NCI-H510A treated with DMSO at 0.1 percent for 48 hours (cell line): ENCODE data around the gene ZNF655.

ENCODE experiments used
- DNase-seq: peaks from one replicate; lab custom pipeline; 2025; lab: John Stamatoyannopoulos, UW

ZNF655 gene

DNA sequence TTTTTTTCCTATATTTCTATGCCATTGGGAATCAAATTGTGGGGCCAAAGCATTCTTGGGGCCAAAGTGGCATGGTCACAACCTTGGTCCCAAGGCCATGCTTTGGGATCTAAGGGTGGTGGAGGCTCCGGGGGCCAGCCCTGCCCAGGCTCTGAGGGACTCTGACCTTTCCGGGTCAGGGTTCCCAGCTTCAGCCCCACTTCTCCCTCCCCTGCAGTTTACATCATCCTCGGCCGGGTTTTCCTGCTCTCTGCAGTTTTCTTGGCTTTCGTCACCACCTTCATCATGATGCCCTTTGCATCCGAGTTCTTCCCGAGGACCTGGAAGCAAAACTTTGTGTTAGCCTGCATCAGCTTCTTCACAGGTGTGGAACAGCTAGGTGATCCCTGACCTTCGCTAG lies 48.1 kb downstream of the ZNF655 start:
- DNase-seq: no peak

DNA sequence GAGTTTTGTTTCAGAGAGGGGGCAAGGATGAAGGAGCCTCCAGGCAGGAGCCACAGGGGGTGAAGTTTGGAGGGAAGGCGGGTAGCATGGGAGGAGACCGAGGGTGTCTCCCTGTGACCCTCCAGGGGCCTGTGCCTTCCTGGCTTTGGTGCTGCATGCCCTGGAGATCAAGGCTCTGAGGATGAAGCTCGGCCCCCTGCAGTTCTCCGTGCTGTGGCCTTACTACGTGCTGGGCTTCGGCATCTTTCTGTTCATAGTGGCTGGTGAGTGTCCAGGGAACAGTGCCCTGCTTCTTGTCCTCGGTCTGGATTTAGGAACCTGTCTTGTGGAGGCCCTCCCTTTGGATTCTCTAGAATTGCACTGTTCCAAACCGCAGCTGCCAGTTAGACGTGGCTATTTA lies 49.1 kb downstream of the ZNF655 start:
- DNase-seq: no peak

DNA sequence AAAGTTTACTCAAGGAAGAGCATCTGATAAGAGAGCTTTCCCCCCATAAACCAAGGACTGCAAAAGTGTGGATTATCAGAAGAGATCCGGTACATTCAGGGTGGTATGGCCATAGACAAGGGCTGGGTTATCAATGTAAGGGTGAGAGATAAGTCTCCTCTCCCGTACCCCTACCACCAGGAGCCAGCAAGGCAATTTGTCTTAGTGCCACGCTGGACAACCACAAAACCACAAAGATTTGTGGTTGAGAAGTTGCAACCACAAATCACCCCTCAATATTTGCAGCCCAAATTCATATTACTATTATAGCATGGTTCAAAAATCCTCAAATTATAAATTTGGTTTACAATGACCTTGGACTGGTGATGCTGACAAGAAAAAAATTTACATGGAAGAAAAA lies 56.1 kb downstream of the ZNF655 start:
- DNase-seq: no peak

DNA sequence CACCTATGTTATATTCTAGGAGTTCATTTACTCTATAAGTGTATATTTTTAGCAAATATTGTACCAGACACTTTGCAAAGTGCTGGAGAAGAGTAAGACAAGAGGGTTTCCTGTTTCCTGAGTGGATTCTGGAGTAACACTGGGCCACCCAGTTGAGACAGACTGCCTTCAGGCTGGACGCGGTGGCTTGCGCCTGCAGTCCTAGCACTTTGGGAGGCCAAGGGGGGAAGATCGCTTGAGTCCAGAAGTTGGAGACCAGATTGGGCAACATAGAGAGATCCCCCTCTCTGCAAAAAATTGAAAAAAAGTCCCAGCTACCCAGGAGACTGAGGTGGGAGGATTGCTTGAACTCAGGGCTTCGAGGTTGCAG lies 57.5 kb downstream of the ZNF655 start:
- DNase-seq: no peak

DNA sequence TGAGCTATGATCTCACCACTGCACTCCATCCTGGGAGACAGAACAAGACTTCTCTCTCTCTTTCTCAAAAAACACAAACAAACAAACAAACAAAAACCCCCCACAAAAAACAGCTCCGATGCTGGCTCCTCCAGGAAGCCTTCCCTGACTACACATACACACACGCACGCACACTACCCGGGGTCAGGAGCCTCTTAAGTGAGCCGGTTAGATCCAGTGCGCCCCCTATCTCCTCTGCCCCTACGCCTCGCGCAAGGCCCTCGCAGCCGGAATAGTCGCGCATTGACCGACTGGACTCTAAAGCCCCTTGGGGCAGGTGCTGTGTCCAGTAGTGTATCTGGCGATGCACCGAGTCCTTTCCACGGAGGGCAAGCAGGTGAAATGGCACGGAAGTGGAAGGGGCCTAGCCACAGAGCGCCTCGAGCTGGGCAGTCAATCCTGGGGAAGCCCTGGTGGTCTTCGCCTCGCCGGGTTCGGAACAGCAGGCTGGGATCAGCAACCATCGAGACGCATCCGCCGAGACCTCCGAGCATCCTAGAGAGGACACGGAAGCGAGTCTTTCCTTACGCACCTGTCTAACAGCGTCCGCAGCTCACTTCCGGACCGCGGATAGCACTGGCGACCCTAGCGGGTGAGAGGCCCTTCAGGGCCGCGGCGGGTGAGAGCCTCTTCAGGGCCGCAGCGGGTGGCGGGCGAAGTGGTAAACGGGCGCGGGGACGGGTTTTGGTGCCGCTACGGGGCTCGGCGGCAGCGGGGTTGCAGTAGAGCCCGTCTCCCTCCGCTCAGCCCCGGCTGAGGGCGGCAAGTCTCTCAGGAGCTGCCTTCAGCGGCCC lies 58.1 kb downstream of the ZNF655 start, which contains the start of gene ZSCAN25:
Gene ZSCAN25, plus strand, starts transcription at position 588 of the 833 bp plus-strand sequence. CDS start 2,661 bp downstream, outside the sequence.
- DNase-seq: peak; percentile 47

DNA sequence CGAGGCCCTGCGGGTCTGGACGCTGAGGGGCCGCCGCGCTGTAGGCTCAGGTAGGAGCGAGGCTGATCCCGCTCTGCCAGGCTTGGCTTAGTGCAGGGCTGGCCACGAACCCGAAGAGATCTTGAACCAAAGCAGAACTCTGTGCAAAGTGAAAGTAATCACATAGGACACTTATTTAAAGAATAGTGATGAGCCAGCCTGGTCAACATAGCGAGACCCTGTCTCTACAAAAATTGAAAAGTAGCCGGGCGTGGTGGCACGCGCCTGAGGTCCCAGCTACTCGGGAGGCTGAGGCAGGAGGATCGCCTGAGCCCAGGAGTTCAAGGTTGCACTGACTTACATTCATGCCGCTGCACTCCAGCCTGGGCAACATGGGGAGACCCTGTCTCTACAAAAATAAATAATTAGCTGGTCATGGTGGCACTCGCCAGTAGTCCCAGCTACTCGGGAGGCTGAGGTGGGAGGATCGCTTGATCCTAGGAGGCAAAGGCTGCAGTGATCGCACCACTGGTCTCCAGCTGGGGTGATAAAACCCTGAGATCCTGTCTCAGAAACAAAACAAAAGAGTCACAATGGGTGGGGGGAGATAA lies 58.8 kb downstream of the ZNF655 start:
- DNase-seq: no peak

DNA sequence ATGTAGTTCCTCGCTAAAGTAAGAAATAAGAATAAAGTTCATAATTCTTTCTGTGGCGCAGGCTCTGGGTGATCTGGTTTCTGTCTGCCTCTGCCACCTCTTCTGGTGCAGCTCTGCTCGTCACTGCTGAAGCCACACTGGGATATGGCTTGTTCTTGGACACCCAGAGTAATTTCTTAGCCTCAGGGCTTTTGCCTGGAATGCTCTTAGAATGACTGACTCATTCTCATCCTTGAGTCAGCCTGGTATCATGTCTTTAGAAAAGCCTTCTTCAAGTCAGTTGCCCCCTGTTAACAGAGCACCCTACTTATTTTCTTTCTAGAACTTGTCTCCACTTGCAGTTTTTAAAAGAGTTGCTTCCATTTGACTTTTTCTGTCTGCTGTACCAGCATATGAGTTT lies 60.3 kb downstream of the ZNF655 start:
- DNase-seq: no peak

DNA sequence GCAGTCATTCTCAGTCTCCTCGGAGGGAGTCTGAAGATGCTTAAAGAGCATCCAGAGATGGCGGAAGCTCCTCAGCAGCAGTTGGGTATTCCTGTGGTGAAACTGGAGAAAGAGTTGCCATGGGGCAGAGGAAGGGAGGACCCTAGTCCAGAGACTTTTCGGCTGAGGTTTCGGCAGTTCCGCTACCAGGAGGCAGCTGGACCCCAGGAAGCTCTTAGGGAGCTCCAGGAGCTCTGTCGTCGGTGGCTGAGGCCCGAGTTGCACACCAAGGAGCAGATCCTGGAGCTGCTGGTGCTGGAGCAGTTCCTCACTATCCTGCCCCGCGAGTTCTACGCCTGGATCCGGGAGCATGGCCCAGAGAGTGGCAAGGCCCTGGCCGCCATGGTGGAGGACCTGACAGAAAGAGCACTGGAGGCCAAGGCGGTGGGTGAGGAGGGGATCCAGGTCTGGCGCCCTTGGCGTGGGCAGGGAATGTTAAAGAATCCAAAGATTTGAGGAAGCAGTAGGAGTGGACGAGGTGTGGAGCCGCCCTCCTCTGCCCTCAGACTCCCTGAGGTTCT lies 61.2 kb downstream of the ZNF655 start:
- DNase-seq: no peak

DNA sequence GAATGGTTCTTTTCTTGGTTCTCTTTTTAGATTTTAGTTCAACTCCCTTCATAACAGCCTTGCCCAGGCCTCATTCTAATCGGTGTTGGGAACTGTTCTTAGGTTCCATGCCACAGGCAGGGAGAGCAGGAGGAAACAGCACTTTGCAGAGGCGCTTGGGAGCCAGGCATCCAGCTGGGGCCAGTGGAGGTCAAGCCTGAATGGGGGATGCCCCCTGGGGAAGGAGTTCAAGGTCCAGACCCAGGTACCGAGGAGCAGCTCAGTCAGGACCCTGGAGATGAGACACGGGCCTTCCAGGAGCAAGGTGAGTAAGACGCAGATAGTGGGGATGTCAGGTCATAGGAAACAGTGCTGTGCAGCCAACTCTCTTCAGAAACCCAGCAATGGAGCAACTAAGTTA lies 62.8 kb downstream of the ZNF655 start:
- no peak for DNase-seq

DNA sequence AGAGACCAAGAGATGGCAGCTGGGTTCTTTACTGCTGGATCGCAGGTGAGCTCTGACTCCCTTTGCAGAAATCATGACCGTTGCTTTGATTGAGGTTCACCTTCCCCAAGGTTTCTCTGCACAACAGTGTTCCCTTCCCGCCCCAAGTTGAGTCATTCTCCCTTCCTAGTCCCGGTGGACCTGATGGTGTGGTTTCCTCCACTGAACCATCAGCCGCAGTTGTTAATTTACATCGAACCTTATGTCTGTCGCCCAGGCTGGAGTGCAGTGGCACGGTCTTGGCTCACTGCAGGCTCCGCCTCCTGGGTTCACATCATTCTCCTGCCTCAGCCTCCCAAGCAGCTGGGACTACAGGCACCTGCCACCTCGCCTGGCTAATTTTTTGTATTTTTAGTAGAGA lies 64.2 kb downstream of the ZNF655 start:
- DNase-seq: no peak

DNA sequence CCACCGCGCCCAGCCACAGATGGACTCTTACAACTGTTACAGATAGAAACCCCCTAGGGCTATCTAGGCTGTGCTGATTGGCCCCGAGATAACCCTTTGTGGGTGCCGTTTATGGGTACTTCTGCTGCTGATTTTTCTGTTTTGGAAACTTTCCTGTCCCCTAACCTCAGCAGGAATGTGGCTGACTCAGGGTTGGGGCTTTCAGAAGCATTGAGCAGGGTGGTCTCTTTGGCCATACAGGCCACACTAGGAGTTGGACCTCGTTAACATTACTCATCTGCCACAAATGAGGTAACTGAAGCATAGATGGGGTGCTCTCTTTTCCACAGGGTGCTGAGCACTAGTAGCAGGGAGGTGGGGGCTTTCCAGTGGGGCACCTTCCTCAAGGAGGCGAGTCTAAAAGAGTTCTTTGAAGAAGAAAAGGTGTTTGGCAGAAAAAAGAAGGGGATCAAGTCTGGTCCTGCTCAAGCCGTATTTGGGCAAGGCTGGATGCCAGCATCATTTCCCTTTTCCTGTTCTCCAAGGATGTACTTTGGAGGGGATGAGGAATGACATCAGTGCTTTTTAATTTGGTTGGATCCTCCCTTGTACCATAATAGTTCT lies 64.8 kb downstream of the ZNF655 start:
- no peak for DNase-seq

DNA sequence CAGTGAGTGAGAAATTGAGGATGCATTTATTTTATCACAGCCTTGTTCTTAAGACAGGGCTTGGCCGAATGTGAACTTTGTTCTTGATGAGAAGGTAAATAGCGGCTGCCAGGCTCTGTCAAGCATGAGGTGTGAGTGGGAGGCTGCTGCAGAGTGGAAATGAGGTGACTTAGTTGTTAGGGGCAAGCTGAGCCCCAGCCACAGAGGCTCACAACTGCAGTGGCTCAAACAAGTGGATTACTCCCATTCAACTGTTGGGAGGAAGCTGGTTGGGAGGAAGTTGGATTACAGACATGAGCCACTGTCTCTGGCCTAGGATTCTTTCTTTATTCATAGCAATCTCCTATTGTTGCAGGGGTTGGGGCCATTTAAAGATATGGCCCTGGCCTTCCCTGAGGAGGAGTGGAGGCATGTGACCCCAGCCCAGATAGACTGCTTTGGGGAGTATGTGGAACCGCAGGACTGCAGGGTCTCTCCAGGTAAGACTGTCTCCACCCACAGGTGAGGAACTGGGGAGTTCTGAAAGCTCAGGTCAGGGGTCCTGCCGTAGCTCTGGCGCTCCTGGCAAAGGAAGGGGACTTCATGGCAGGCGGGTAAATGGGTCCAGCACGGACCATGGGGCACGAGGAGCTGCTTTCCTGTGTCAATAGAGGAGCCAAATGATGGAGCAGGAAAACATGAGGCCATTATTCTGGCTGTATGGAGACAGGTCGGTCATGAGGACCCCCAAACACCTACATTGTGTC lies 65.4 kb downstream of the ZNF655 start:
- DNase-seq: no peak

DNA sequence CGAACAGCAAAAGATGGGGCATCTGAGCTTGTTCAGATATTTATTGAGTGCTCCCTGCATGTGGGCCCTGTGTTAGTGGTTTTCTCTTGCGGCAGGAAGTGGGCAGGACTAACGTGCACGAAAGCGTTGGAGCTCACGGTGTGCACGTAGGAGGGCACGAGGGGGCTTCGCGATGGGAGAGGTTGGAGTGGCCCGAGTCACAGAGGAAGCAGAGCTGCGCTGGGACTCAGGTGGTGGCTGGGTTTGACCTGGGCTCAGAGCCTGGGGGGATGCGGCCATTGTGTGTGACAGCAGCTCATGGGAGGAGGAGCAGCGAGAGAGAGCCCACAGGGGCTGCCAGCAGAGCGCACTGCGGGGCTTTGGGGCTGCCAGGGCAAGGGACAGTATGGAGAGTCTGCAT lies 66.0 kb downstream of the ZNF655 start:
- DNase-seq: no peak

DNA sequence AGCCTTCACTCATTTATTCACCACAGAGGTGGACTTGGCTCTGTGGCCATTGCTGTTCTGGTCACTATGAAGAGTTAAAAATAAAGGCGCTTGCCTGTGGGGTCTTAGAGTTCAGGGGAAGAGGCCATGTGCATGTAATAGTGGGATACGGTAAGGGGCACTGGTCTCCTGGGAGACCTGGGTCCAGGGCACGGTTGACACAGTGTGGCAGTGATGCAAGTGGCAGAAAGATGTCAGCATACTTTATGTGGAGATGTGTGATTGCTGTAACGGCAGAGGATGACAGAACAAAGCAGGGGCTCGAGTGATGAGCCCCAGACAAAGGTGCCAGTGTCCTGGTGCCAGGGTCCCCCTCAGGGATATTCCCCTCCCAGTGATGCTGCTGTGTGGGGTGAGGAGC lies 66.9 kb downstream of the ZNF655 start:
- DNase-seq: no peak

DNA sequence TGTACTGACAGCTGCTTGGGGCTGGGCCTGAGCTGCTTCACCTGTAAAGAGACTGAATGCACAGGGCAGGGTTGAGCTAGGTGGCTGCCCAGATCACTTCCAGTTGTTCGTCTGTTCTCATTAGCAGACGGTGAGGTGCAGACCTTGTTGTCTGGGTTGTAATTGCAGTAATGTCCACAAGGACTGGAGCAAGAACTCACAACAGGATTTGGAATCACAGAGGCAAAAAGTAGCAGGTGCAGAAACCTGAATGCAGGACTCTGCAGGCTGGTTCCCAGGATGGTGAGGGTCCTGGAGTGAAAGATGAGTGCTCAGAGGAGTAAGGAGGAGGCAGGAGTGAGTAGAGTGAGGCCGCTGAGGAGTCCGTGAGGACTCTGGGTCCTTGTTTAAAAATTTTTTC lies 67.5 kb downstream of the ZNF655 start:
- DNase-seq: no peak
